CD4-positive, alpha-beta T cell treated with Interleukin-15 for 4 hours (primary cell): ENCODE measurements around the gene ZNF48.

Experiments used
- DNase-seq: peaks from one replicate; pipeline ENCODE4 v3.0.0-alpha.2; 2020; ENCODE audit warnings: low spot score

Gene ZNF48

DNA sequence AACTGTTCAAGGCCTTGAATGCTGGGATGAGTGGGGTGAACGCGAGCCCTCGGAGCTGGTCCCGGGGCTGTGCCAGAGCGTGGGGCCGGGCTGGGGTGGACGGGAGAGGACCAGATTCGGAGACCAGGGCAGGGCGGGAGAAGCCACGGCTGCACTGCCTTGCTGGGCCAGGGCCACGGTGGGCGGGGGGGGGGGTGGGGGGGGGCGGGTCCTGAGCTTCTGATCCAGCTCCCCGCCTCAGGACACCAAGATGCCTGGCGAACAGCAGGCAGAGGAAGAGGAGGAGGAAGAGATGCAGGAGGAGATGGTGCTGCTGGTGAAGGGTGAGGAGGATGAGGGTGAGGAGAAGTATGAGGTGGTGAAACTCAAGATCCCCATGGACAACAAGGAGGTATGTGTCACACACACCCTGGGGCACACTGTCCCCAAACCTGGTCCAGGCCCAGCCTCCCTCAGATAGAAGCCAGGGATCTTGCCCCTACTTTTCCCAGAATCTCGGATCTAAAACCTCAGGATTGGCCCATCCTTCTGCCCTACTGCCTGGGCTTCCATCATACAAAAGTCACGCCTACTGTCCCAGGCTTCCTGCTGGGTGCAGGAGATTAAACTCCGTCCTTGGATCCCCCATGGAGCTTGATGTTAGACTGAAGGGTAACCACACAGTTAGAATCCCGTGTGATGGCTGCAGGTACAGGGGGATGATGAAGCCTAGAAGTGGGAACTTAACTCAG lies 12.7 kb downstream of the ZNF48 start:
- DNase-seq = no peak

DNA sequence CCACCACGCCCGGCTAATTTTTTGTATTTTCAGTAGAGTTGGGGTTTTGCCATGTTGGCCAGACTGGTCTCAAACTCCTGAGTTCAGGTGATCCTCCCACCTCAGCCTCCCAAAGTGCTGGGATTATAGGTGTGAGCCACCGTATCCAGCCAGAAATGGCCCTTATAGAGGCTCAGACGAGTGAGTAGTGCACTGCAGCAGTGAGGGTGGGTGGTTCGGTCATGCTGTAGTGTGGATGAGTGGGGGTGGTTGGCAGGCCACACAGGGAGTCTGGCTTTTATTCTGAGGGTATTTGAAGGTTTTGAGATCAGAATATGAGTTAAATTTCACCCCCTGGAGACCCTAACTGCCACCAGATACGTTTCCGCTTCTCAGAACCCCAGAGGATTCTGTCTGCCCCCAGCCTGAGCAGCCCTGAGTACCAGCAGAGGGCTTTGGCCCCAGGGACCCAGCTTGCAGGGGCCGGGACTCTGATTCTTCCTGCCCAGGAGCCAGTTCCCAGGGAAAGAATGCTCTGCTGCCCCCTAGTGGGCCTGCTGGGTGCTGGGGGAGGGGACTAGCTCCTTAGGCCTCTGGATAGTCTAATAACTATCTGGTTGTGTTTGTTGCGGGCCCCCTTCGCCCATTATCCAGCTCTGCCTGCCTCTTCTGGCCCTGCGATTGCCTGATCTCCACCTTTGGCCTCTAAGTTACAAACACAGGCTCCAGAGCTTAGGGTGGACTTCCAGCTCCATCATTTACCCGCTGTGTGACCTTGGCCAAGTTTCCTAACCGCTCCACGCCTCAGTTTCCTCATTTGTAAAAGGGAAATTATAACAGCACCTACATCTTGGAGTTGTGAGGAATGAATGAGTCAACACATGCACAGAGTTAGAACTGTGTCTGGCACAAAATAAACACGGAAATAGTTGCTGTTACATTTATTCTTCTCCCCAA lies 14.2 kb downstream of the ZNF48 start:
- DNase-seq = peak; percentile 94

DNA sequence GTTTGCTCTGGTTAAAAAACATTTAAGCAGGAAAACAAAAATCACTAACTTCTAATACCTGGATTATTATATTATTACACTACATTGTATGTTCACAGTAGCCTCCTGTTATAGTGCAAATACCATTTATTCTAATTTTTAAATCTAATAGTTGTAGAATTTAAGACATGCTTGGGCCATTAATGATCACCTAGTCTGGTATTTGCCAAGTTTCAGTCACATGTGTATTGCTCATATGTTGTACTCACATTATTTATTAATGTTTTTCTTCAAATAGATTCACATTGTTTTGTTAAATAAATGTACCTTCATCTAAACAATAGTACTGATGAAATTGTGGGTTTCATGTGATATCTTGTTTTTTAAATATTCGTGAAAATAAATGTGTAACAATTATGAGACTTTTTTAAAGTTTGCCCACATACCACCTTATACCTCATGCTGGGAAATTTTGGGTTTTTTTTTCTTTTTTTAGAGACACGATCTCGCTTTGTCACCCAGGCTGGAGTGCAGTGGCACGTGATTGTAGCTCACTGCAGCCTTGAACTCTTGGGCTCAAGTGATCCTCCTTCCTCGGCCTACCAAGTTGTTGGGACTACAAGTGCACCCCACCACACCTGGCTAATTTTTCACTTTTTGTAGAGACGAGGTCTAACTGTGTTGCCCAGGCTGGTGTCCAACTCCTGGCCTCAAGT lies 18.0 kb downstream of the ZNF48 start:
- DNase-seq = no peak

DNA sequence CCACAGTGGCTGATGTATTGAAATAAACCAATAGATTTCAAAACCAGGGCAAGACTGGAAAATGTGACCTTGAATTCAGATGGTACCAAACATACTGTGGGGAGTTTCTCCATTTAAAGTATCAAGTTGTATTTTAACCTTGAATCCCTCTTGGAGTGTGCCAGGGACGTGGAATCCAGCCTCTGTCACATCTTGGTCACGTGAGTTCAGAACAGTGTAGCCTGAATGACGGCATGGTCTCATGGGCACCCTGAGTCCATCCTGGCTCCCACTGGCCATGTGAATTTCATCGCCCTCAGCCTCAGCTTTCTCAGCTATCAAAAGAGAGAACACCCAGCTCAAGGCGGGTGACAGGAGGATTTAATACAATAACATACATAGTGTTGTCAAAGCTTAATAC lies 18.9 kb downstream of the ZNF48 start:
- no peak for DNase-seq

DNA sequence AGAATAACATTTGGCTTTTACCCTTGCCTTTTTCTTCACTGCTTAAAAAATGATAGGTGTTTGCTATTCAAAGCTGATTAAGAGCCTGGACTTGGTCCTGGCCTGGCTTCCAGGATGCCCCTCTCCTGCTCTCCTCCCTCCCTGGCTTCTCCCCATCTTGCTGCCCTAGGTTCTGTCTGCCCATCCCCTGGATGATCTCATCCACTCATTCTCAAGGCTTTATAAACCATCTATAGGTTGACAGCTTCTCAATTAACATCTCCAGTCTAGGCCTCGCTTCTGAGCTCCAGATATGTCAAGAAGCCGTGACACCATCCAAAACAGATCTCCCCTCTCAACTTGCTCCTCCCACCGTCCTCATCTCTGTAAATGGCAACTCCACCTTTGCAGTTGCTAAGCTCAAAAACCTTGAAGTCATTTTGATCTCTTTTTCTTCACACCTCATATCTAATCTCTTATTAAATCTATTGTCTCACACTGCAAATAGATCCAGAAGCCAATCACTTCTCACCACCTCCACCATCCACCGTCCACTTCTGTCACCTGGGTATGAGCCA lies 20.9 kb downstream of the ZNF48 start:
- no peak for DNase-seq

DNA sequence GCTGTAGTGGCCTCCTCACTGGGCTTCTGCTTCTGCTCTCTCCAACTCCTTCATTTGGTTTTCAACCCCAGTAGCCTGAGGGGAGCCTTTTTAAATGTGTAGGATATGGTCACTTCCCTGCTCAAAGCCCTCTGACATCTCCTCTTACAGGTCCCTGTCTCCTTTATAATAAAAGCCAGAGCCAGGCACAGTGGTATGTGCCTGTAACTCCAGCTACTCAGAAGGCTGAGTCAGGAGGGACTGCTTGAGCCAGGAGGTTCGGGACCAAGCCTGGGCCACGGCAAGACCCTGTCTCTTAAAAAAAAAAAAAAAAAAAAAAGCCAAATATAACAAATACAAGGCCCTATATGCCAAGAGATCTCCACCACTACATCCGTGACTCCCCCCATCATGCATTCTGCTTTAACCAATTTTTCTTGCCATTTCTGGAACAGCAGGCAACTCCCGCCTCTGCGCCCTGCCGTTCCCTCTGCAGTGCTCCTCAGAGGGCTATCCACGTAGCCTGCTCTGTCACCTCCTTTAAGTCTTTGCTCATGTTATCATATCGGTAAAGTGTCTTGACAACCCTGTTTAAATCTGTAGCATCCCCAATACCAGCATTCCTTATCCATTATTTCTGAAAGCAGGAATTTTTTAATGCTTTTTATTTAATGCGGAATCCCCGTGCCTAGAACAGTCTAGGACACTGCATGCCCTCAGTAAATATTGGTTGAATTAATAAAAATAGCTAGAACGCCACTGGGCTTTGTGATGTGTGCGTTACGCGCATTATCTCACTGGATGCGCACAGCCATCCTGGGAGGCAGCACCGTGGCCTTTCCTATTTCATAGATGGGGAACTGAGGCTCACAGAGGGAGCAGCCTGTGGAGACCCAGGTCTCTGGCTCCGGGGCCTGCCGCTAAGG lies 21.7 kb downstream of the ZNF48 start:
- no peak for DNase-seq

DNA sequence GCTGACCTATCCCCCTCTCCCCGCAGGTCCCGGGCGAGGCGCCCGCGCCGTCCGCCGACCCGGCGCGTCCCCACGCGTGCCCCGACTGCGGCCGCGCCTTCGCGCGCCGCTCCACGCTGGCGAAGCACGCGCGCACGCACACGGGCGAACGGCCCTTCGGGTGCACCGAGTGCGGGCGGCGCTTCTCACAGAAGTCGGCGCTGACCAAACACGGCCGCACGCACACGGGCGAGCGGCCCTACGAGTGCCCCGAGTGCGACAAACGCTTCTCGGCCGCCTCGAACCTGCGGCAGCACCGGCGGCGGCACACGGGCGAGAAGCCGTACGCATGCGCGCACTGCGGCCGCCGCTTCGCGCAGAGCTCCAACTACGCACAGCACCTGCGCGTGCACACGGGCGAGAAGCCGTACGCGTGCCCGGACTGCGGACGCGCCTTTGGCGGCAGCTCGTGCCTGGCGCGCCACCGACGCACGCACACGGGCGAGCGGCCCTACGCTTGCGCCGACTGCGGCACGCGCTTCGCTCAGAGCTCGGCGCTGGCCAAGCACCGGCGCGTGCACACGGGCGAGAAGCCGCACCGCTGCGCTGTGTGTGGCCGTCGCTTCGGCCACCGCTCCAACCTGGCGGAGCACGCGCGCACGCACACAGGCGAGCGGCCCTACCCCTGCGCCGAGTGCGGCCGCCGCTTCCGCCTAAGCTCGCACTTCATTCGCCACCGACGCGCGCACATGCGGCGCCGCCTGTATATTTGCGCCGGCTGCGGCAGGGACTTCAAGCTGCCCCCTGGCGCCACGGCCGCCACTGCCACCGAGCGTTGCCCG lies 22.5 kb downstream of the ZNF48 start:
- peak; percentile 90 for DNase-seq

DNA sequence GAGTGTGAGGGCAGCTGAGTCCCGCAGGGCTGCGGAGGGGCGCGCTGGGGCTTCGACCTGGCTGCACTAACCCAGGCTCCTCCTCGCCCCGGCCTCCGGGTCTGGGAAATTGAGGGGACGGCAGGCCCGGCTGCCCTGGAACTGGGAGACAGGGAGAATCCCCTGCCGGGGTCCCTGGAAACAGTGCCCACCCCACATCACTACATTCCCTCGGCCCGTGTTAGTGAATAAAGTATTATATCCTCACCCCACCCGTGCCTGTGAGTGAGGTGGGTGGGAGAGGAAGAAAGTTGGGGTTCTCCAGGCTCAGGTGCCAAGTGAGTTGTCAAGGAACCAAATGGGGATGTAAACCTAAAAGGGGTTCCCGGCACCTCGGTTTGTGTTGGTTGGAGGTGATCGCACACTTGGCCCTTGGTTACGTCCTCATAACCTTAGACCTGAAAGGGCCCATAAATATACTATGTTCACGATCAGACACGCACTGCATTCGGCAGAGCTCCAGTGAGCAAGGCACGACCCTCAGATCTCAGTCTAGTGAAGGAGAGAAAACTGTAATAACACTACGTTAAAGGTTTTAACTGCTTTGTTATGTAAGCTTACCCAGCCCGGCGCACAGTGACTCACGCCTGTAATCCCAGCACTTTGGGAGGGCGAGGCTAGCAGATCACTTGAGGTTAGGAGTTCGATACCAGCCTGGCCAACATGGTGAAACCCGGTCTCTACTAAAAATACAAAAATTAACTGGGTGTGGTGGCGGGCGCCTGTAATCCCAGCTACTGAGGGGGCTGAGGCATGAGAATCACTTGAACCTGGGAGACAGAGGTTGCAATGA lies 23.3 kb downstream of the ZNF48 start:
- DNase-seq = no peak

DNA sequence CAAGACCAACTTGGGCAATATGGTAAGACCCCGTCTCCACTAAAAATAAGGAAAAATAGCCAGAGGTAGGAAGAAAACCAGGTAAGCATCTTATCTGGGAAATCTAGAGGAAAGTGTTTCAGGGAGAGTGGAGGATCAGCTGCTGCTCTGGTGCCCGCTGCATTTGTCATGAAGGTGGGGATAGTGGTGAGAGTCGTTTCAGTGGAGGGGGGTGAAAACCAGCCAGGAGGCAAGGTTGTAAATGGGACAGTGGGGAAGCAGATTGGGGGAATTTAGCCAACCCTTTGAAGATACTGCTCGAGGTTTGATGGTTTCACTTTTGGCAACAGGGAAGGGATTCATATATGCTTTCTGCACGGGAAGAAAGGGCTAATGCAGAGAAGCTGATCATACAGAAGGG lies 25.8 kb downstream of the ZNF48 start:
- no peak for DNase-seq

DNA sequence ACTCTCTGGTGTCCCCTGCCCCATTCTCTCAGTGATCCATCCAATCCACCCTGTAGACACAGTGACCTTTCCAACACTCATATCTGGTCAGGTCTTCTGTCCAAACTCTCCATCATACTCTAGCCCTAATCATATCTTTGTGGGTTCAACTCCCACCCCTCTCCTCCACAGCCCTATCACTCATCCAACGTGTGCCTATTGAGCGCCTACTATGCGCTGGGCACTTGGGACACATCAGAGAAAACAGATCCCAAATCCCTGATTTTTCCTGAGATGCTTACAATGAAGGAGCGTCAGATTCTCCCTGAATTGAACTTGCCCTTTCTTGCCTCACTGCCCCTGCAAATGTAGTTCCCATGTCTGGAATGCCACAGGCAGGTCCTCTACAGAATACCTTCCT lies 32.8 kb downstream of the ZNF48 start:
- no peak for DNase-seq

DNA sequence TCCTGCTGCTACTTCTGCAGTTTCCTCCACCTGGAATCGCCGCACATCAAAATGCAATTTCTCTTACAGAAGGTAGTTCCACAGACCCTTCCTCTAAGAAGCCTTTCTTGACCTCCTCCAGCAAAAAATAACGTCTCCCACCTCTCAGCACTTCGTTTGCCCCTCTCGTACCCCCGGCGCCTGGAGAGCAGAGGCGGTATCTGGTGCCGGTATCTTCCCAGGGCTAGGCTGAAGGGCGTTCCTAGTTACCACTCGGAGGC lies 34.1 kb downstream of the ZNF48 start:
- DNase-seq = no peak

DNA sequence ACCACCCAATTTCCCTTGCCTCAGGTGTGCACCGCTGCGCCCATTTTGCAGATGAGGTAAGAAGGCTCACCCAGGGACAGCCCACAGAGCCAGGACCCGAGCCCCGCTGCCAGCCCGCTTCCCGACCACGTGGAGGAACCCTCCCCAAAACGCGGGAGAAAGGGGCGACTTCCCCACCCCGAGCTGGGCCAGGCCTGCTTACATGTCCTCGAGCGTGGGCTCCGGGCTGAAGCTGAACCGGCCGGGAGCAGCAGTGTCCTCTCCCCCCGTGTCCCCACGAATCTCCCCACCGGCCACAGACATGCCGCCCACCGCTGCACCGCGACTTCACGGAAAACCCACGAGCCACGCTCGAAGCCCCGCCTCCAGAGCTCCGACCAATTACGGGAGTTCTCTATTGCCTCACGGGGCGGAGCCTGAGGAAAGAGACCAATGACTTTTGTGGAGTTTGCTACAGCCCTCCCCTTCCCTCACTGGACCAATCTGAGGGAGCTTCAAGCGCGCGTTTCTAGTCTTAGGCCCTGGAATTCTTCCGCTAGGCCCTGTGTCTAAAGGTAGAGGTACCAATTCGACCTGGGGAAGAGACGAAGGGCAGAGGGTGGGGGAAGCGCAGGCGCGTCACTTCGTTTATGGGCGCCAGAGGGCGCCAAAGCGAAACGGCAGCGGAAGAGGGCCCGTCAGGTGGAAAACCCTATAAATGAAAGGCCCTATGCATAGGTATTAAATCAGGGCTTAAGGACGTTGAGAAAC lies 34.6 kb downstream of the ZNF48 start, which contains the start of gene DCTPP1:
Gene DCTPP1 (minus strand): TSS at position 353 of the 750 bp plus-strand sequence. CDS start 50 bp downstream, at position 303.
- peak; percentile 98 for DNase-seq

DNA sequence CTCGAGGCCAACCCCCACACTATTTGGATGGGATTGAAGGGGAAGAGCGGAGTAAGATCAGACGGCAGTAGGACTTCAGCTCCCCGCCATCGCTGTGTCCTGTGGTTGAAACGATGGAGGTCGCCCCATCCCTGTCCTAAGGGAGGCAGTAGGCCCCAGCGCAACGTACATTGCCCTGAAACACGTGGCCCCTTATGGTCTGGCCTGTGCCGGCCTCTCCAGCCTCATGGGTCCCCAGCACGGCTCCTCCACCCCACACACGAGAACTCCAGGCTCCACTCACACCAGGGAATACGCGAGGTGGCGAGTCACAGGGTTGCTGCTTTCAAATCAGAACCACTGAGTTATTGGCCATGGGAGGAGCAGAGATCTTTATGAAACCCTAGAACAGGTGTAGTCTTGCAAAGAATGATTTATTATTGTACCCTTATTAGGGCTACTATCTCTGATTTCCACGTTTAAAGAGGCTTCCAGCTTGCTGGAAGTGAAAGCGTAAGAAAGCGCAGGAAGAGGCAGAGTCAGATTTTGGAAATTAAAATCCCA lies 35.3 kb downstream of the ZNF48 start:
- no peak for DNase-seq

DNA sequence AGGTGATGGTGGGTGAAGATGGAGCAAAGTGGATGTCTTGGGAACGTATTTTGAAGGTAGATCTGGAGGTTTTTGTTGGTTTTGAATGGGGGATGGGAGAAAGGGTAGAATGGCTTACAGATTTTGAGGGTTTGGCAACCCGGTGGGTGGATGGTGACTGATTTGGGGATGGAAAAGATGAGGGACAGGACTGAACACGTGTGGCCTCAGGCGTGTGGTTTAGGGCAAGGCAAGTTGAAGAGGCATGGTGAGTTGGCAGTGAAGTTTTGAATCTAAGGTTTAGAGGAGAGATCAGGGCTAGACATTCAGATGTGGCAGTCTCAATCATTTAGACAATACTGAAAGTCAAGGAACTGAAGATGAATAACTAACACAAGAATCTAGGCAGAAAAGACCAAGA lies 39.6 kb downstream of the ZNF48 start:
- no peak for DNase-seq

DNA sequence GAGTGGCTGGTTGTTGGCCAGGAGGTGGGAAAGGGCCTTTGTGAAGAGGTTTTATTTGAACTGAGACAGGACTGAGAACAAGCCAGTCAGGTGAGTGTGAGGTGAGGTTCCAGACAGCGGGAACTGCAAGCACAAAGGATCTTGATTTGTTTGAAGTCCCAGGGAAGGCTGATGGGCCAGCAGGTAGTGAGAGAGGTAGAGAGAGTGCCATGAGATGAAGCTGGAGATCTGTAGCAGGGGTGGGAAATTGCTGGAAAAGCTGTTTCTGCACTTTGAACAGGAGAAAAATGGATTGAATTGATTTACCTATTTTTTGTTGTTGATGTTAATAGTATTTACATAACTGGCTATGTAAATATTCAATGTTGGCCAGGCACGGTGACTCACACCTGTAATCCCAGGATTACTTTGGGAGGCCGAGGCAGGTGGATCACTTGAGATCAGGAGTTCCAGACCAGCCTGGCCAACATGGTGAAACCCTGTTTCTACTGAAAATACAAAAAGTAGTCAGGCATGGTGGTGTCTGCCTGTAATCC lies 42.4 kb downstream of the ZNF48 start:
- DNase-seq = no peak

DNA sequence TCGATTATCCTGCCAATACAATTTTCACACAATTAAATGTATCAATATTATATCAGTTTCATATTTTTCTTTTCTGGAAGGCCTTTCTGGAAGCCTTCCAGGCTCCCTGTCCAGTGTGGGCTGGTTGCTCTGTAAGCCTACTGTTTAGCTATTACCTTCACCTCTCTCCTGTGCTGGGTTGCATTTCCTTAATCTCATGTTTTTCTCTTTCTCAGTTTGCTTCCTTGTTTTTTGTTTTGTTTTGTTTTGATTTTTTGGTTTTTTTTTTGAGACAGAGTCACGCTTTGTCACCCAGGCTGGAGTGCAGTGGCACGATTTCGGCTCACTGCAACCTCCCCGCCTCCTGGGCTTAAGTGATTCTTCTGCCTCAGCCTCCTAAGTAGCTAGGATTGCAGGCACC lies 43.6 kb downstream of the ZNF48 start:
- DNase-seq = no peak

DNA sequence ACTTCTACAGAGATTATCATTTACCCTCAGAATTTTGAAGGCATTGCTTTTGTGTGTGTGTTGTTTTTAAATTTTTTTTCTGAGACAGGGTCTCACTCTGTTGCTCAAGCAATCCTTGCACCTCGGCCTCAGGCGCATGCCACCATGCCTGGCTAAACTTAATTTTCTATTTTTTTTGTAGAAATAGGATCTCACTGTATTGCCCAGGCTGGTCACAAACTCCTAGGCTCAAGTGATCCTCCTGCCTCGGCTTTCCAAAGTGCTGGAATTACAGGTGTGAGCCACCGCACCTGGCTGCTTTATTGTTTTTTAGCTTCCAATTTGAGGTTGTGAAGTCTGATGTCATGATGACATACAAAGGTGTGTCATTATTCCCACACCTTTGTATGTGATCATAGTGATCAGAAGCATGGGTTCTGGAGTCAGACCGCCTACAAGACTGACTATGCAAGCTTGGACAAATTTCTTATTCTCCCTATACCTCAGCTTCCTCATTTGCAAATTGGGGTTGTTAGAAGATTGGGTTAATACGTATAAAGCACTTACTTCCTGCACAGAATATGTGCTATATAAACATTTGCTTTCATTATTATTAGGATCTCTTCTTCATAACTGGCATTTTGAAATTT lies 44.6 kb downstream of the ZNF48 start:
- DNase-seq = no peak

DNA sequence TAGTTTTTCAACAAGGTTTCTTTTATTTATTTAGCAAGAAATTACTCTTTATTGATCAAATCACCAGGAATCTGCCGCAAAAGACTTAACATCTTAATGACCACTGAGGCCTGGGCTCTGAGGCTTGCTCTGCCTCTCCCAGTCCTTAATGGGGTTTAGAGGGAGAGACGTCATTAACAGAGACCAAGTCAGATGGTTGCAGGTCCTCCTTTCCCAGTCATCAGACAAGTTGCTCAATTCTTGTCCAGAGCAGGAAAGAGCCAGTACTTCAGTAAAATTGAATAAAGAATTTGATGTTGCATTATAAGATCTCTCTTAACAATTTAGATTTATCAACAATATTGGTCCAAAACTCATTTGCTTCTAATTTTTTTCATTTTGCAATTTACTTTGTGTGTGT lies 48.4 kb downstream of the ZNF48 start:
- no peak for DNase-seq
